ENCODE measurements around the gene TTC39C. TPM values are rescaled to one million over a fixed set of nuclear protein-coding genes. Genes with fewer than 3 reads are reported as not detected.

Gene TTC39C
- total RNA-seq, 1 donor from 2014 or later = 23.5 TPM

DNA sequence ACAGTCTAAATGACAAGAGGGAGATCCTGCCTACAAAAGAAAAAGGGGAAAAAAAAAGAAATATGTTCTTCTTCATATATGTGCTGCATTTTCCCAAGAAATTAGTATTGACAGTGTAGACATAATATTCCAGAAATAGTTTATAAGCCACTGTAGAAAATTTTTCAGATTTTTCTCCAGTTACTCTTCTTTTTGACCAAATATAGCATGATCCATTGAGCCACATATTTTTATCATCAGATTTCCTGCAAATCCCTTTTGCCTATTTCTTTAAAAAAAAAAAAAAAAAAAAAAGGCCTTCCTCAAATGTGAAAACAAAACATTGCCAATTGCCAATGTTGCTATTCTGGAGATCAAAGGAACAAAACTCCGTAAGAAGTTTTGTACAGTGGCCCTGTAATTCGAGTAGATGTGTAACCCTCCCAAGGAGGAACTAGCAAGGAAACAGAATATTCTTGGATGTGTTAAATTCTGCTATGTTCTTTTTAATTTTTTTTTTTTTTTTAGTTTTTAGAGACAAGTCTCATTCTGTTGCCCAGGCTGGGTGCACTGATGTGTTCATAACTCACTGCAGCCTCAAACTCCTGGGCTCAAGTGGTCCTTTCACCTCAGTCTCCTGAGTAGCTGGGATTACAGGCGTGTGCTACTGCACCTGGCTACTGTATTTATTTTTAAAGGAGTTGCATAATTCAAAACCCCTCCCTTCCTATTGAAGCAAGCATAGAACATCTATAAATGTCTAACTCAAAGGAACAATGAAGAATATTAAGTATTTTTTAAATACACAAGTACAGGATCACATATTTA lies 111.8 kb downstream of the TTC39C start:
- Mint-ChIP-seq H3K27me3 (ENCODE audit: low read depth) (no peaks in the 10 kb centered on the region), H3K36me3 (ENCODE audit: low read depth) (peaks cover 12% of the 10 kb centered on the region), H3K27ac (ENCODE audit: unreplicated experiment) (no peak overlapping the region), H3K4me3 (no peak overlapping the region), H3K9me3 (no peaks in the 10 kb centered on the region), H3K4me1 (no peaks in the 10 kb centered on the region)
- TF ChIP-seq, protein P1, sequence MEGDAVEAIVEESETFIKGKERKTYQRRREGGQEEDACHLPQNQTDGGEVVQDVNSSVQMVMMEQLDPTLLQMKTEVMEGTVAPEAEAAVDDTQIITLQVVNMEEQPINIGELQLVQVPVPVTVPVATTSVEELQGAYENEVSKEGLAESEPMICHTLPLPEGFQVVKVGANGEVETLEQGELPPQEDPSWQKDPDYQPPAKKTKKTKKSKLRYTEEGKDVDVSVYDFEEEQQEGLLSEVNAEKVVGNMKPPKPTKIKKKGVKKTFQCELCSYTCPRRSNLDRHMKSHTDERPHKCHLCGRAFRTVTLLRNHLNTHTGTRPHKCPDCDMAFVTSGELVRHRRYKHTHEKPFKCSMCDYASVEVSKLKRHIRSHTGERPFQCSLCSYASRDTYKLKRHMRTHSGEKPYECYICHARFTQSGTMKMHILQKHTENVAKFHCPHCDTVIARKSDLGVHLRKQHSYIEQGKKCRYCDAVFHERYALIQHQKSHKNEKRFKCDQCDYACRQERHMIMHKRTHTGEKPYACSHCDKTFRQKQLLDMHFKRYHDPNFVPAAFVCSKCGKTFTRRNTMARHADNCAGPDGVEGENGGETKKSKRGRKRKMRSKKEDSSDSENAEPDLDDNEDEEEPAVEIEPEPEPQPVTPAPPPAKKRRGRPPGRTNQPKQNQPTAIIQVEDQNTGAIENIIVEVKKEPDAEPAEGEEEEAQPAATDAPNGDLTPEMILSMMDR (conservative IDR thresholded peaks at IDR 0.05) = no peak
- no peak for DNase-seq (ENCODE audit: low read depth, low spot score)

DNA sequence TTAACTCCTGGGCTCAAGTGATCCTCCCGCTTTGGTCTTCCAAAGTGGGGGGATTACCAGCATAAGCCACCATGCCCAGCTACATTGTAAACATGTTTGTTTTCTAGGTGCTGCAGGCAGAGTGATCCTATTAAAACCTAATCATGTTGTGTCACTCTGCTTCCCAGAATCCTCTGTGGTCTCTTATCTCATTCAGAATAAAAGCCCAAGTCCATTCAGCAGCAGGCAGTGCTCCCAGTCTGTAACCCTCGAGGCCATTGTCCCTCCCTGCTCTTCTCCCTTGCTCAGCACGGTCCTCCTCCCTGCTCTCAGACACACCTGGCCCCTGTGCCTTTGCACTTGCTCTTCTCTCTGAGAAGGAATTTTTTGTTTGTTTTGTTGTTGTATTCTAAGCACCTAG lies 113.2 kb downstream of the TTC39C start:
- Mint-ChIP-seq H3K9me3 (no peaks in the 10 kb centered on the region), H3K36me3 (ENCODE audit: low read depth) (peaks cover 10% of the 10 kb centered on the region), H3K27ac (ENCODE audit: unreplicated experiment) (no peak overlapping the region), H3K27me3 (ENCODE audit: low read depth) (no peaks in the 10 kb centered on the region), H3K4me3 (no peak overlapping the region), H3K4me1 (no peaks in the 10 kb centered on the region)
- DNase-seq (ENCODE audit: low read depth, low spot score) = no peak
- TF ChIP-seq, protein P1 (conservative IDR thresholded peaks at IDR 0.05) = no peak

DNA sequence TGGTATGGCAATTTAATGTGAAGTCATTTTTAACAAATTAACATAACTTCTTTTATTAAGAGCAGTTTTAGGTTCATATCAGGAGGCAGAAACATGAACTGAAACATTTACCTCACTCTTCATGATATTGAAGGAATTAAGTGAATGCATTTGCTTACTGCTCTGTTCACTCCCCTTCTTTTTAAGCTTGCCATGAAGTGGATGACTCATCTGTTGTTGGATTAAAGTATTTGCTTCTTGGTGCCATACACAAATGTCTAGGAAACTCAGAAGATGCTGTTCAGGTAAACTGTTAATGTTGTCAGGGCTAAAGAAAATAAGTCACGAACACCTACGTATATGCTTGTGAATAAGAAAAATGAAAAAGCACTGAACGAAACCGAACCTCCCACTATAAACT lies 114.1 kb downstream of the TTC39C start:
- TF ChIP-seq, protein P1 (conservative IDR thresholded peaks at IDR 0.05) = no peak
- Mint-ChIP-seq H3K4me3 (no peak overlapping the region), H3K27me3 (ENCODE audit: low read depth) (no peaks in the 10 kb centered on the region), H3K36me3 (ENCODE audit: low read depth) (peaks cover 8% of the 10 kb centered on the region), H3K9me3 (no peaks in the 10 kb centered on the region), H3K27ac (ENCODE audit: unreplicated experiment) (no peak overlapping the region), H3K4me1 (no peaks in the 10 kb centered on the region)
- no peak for DNase-seq (ENCODE audit: low read depth, low spot score)

DNA sequence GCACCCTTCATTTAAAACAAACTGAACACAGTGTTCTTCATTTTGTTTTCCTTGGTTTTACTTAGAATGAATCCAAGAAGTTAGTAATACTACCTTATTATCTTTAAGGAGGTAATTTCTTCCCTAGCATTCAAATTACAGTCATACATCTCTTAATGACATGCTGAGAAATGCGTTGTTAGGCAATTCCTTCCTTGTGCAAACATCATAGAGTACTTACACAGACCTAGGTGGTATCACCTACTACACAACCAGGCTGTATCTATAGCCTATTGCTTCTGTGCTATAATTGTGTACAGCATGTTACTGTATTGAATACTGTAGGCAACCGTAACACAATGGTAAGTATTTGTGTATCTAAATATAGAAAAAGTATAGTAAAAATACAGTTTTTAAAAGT lies 115.9 kb downstream of the TTC39C start:
- no peak overlapping the region for H3K27ac Mint-ChIP-seq (ENCODE audit: unreplicated experiment)
- H3K4me3 Mint-ChIP-seq = no peak overlapping the region

DNA sequence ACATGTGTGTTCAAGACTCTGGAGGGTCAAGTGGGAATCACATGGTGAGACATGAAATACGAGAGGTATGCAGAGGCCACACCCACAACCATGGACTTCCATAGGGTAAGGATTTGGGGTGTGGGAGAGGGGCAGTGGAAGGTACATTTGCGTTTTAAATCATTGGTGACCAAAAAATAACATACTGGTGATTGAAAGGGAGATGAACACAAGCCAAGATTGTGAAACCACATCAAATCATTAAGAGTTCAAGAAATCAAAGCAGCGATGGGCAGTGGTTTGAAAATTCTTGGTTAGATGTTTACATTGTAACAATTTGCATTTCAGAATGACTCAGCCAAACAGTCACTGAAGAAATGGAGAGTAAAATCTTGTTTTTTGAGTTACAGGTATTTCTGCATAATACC lies 122.4 kb downstream of the TTC39C start:
- Mint-ChIP-seq H3K27me3 (ENCODE audit: low read depth) (no peaks in the 10 kb centered on the region), H3K36me3 (ENCODE audit: low read depth) (peaks cover 12% of the 10 kb centered on the region), H3K4me1 (peaks cover 18% of the 10 kb centered on the region), H3K4me3 (peak overlapping the region; percentile 78), H3K9me3 (peaks cover 8% of the 10 kb centered on the region), H3K27ac (ENCODE audit: unreplicated experiment) (no peak overlapping the region)
- TF ChIP-seq, protein P1 (conservative IDR thresholded peaks at IDR 0.05) = no peak
- no peak for DNase-seq (ENCODE audit: low read depth, low spot score)

More for the DNA sequence above, 115.9 kb downstream of the TTC39C start:
- no peaks in the 10 kb centered on the region for H3K27me3 Mint-ChIP-seq (ENCODE audit: low read depth)
- no peaks in the 10 kb centered on the region for H3K4me1 Mint-ChIP-seq
- peaks cover 8% of the 10 kb centered on the region for H3K36me3 Mint-ChIP-seq (ENCODE audit: low read depth)
- no peak for DNase-seq (ENCODE audit: low read depth, low spot score)
- H3K9me3 Mint-ChIP-seq = no peaks in the 10 kb centered on the region
- TF ChIP-seq, protein P1 (conservative IDR thresholded peaks at IDR 0.05) = no peak

All from neural crest cell (in vitro differentiated cells).